HG03280 (cell line): ENCODE data around the gene HOXB13.

Experiments used
- ATAC-seq: cut with Tn5 transposase; IDR thresholded peaks from one replicate; pipeline ENCODE4 v1.9.1; 2021; ENCODE audit warnings: mild to moderate bottlenecking, moderate library complexity; ENCODE audit not compliant: unreplicated experiment

HOXB13 gene

DNA sequence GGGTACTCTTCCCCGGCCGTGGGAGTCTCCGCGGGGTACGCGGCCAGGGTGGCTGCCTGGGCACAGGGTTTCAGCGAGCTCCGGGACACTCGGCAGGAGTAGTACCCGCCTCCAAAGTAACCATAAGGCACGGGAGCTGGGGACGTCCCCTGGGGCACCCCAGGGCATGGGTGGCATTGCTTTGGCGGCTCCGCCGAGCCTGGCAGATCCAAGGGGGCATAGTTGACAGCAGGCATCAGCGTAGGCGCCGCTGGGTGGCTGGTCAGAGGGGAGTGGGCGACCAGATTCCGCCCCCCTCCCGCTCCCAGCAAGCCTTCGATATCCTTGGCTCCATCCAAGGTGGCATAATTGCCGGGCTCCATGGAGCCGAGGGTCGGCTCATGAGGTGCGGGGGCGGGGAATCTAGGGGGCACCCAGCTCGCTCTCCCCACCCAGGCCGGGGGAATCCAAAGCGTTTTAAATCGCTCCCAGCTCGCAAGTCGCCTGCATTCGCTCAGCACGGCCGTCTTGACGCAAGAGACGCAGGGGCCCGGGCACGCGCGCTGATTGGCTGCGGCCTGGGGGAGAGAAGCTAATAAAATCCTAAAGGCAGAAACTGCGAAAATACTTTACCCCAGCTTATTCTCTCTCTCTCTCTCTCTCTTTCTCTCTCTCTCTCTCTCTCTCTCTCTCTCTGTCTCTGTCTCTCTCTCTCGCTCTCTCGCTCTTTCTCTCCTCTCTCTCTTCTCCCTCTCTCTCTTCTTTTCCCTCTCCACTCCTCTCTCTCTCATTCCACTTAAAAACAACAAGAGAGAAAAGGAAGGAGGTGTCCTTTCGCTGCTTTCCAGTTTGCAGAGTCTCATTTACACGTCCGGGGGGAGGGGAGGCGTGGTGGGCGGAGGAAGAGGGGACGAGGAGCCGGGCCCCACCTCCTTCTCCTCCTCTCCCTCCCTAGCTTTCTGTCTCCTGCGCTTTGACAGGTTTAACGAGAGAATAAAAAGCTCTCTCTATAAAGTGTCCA is at the start of gene HOXB13:
TSS of gene HOXB13 (minus strand) at position 519 of the 1,000 bp plus-strand sequence. CDS start at position 362, 157 bp downstream.
- ATAC-seq = no peak

DNA sequence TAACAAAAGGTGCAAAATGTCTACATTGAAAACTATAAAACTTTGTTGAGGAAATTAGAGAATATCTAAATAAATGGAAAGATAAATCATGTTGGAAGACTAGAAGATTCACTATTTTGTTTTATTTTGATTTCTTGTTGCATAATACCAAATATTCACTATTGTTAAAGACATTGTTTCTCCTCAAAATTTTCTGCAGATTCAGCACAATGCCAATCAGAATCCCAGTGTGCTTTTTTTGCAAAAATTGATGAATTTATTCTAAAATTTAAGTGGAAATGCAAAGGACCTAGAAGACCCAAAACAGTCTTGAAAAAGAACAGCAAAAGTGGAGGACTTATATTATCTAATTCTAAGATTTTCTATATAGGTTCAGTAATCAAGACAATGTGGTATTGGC is 48.1 kb upstream of the HOXB13 start:
- no peak for ATAC-seq

DNA sequence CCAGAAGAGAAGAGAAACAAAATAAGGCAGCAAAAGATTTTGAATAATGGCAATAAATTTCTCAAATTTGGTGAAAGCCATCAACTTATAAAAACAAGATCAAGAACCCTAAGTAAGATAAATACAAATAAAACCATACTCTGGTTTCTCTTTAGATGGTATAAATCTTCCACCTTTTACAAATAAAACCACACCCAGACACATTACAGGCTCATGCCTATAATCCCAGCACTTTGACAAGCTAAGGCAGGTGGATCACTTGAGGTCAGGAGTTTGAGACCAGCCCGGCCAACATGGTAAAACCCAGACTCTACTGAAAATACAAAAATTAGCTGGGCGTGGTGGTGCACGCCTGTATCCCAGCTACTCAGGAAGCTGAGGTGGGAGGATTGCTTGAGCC is 44.7 kb upstream of the HOXB13 start:
- no peak for ATAC-seq

DNA sequence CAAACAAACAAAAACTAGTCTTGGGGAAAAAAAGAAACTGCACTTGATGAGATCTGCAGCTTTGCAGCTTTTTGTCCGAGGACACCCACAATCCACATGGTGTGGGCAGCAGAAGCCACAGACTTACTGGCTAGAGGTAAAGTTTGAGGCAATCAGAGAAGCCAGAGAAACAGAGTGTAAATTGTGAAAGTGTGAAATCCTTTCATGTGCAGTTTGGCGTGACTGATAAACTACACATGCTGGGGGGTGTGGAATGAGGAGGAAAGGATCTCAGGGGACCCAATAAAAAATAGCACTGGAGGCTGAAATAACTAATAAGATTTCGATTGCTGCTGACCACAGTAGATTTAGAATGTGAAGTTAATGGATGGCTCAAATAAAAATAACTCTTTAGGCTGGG is 42.4 kb upstream of the HOXB13 start:
- no peak for ATAC-seq

DNA sequence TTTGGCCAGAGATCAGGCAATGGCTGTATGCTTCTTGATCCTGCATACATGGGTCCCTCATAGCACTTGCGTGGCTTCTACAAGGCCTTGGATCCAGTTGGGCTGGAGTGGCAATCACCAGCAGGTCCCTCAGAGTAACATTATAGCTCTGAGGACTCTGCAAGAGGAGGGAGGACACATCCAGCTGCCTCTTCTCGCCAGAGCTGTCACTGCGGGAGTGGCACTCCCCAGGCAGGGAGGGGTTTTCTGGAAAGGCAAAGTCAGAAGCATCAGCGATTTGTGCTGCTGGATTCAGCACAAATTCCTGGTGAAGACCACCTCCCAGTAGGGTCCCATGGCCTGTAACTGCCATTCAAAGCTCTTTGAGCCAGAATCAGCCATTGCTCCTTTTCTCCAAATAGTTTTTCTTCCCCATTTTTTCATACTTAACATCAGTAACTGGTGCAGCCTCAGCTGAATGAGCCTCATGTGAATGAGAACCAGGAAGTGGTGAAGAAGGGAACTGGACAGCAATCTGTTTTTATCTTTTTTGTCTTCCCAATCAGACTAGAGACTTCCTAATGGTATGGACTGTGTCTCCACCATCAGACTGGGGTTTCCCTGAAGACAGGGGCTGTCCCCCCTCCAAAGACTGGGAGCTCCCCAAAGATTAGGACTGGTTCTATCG is 40.6 kb upstream of the HOXB13 start:
- no peak for ATAC-seq

DNA sequence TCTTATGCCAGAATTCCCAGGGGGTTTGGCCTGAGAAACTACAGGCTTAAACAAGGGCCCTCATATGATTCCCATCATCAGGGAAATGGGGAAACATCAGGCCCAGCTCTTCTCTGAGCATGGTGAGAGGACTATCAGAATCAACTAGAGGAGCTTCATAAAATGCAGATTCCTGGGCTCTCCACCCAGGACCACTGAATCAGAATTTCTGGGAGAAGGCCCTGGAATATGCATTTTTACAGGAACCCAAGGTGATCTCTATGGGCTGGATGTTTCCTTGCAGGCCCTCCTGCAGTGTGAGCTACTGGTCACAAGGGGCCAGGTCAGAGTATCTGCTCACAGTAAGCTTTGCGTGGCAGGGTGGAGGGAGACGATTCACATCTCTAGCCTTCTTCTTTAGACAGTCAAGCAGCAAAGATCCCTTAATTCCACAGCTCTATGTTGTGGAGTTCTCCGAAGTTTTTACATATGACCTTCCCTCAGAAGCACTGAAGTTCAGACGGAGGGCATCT is 38.8 kb upstream of the HOXB13 start:
- no peak for ATAC-seq

DNA sequence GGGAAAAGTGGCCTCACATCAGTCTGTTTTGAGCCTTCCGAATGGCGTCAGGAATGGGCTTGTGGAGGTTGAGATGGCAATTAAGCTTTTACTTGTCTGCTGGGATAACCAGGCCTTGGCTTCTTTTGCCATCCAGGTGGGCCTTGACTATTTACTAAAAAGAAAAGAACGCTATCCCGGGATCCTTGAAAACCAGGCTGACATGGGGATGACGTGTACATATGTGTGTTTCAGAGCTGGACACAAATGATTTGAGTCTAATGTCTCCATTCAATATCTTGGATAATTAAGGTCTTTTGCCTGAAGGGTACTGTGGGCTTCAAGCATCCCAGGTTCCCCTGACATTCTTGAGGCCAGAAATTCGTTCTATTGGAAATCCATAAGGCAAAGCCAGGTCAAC is 32.6 kb upstream of the HOXB13 start:
- ATAC-seq = no peak

DNA sequence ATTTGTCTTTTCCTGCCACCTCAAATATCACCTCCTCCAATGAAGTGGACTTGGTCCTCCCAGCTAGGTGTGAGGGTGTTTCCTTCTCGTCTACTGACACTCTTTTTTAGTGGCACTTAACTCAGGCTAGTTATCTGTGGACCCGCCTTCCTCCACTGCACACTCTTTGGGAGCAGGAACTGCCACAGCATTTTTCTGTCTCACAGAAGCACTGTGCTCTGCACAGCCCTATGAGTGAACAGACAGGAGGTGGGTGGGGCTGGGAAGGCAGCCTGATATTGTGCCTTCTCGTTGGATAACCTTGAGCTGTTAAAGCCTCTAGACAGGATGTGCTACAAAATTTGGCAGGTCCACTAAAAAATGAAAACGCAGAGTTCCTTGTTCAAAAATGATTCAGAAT is 31.9 kb upstream of the HOXB13 start:
- ATAC-seq = no peak

DNA sequence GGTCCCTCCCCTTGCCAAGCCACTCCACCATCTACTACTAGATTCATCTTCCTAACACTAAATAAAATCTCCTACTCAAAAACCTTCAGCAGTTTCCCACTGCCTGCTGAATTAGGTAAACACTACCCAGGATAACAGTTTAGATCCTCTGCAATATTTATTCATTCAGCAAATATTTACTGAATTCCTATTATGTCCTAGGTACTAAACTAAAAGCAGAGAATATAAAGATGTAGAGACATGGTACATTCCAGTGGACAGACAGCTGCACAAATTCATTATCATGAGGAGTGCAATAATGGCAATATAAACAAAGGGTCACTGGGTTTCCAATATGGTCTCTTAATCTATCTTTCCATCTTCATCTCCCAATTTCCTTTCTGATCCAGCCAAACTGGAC is 30.7 kb upstream of the HOXB13 start:
- ATAC-seq = no peak

DNA sequence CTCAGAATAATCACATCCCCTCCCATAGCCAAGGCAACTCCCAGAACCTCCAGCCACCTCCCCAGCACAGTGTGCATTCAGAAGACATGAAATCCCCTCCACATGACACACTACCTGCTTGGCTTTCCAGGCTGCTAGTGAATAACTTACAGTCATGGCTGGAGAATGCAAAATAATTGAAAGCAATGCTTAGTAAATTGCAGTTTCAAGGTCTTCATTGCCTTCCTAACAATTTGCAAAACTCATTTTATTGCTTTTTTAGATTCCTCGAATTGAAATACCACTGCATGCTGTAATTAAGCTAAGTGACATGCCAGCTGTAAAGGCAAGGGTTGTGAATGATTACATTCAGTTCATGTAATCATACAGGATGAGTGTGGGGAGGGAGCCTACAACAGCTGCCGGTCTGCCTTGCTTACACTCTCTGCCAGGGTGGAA is 29.0 kb upstream of the HOXB13 start:
- no peak for ATAC-seq

DNA sequence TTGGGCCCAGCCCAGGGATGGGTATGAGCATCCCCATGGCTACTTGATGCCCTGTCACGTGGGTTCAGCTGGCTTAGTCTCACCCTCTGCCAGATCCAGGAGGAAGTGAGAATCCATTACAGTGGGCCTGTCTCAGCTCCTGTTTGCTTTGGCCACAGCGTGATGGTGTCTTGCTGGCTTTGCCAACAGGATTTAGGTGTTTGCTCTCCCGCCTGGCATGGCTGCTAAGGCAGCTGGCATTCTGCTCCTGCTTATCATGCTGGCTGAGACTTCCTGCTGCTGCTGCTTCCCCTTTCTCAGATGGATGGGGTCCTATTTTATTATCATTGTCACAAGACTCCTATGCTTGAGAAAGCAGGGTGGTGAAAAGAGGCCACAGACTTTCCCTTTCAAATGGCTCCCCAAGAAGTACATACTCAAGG is 28.3 kb upstream of the HOXB13 start:
- no peak for ATAC-seq

DNA sequence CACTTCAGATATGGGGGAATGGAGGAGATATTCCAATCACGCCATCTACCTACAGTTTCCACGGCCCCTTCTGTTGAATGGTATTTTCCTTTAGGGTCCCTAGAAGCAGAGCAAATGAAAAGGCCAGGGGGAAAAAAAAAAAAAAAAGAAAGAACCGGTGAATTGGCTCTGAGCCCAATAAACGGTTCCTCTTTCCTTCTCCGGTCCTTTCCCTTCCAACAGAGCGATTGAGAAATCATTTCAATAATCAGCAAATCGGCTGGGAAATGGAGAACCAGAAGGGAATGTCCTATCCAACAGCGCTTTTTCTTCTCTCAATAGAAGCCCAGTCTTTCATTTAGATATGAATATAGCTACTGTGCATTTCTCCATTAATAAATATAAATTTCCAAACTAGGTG is 26.8 kb upstream of the HOXB13 start:
- no peak for ATAC-seq

DNA sequence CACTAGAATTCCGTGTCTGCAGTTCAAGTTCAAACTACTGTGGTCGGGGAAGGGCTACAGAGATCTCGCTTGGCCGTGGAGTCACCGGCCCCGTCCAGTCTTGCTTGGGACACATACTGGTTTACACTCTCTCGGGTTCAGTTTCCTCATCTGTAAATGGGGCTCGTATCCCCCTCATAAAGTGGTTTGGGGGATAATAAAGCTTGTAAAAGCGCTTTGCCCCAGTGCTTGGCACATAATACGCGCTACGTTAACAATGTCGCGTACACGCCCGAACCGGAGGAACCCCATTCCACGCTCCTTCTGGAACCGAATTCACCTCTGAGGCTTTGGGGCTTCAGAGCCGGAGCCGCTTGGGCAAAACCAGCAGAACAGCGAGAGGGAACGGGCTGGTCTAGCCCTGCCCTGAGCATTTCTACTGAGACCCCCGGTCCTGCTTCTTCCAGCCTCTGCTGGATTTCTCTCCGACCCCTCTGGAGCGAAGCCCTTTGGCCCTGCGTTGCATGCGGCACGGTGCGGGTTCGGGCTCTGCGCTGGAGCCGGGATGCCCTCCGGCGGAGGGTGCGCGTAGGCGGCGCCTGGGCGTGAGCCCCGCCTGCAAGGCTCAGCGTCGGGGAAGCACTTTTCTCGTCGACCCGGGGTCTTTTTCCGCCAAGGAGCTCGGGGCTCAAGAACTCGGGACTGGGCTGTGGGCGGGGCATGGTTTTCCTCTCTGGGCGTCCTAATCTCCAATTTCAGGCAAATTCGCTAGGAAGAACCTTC is 26.1 kb upstream of the HOXB13 start:
- no peak for ATAC-seq

DNA sequence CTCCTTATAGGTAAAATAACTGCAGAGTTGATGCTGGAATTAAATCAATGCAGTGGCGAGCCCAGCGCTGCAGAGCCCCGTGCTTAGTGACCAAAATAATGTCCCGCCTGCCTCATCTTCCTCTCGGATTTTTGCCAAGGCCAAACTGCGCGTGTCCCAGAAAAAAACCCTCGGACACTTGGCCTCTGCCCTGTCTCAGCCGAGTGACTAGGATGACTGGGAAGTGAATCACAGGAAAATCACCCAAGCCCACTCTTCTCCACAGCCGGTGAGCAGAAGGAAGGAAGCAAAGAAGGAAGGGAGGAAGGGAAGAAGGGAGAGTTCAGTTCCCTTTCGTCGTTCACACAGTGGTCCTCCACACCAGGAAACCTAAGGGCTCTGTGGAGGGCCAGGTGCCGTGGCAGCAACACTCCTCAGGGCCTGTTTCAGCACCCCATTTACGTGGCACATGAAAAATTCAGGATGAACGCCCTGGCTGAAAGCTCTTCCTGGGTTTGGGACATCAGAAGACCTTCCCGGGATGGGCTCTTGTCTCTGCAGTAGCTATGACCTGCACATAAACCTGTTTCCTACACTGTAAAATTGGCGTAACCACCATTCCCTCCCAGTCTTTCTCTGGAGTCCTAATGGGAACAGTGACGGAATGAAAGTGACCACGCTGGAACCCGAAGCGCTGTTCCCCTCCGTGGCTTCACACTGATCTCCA is 25.4 kb upstream of the HOXB13 start:
- no peak for ATAC-seq

DNA sequence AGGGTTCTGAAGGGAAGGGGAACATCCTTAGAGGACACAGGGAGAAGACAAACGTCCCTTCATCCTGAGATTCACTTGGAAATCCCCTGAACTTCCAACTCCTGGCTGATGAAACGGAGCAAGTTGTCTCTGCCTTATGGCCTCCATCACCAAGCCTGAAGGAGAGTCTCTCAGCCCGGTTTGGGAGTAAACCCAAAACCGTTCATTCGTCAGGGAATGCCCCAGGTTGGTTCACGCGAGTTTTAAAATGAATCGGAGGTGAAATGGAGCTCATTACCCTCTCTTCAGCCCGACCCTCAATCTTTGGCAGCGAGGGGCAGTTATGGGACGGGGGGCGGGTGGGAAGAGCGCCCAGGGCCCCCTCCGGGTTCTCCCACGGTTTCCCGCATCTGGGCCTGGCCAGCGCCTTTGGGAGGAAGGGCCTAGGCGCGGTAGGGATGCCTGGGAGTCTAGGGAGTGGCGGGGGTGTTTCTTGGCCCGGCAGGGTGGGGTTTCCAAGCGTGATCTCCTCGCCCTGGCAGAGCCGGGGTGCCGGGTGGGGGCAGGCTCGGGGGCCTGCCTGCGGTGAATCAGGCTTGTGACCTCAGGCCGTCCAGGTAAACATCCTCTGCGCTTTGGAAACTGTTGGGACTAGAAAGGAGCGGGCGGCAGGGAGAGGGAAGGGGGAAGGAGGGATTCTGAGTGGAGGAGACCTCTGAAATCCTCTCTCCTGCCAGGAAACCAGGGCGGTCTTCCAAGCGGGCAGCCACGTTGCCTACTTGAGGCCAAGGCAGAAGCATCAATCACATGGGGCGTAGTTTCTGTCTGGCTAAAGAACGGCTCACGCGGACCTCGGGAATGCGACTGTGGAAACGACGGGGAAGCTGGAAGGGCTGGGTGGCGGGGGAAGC is 24.1 kb upstream of the HOXB13 start:
- no peak for ATAC-seq

DNA sequence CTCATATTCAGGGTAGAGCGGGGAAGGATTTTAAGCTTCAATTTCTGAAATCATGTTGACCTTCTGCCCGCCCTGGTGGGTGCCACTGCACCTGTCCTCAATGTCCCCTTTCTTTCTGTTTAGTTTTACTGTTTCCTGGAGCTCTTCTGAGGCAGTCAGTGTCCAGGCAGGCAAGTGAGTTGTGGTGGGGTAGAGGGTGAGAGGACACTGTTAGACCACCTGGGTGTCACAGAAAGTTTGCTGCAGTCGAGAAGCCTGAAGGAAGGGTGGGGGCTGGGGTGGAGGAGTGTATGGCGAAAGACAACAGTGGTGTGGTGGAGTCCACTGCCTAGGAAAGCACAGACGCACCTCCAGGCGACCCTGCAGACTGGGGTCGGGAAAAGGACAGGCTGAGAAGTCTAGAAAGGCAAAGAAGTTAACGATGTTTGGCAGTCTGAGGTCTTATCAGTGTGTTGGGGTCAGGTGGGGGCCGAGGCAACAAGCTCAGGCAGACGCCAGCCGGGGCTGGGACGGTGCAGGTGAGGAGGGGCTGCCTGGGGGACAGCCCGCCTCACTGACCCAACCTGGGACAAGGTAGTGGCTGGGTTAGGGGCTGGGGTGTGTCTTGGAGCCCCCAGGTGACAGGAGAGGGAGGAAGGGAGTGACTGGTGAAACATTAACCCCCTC is 23.3 kb upstream of the HOXB13 start:
- no peak for ATAC-seq

DNA sequence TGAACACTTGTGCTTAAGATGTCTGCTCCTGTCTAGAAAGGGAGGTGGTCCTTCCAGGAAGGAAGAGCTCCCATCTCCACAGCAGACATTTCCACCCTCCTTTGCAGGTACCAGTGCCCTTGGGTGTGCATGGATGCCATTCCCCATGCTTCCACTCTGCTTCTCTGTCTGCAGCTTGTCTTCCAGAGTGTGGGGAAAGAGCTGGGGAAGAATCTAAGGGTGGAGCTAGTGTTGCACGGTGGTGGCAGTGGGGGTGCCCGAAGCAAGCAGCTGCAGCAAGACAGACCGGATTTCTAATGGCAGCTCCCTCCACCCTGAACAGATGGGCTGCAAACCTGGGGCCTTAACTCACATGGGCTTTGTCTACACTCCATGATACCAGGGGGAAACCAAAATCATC is 22.6 kb upstream of the HOXB13 start:
- no peak for ATAC-seq

DNA sequence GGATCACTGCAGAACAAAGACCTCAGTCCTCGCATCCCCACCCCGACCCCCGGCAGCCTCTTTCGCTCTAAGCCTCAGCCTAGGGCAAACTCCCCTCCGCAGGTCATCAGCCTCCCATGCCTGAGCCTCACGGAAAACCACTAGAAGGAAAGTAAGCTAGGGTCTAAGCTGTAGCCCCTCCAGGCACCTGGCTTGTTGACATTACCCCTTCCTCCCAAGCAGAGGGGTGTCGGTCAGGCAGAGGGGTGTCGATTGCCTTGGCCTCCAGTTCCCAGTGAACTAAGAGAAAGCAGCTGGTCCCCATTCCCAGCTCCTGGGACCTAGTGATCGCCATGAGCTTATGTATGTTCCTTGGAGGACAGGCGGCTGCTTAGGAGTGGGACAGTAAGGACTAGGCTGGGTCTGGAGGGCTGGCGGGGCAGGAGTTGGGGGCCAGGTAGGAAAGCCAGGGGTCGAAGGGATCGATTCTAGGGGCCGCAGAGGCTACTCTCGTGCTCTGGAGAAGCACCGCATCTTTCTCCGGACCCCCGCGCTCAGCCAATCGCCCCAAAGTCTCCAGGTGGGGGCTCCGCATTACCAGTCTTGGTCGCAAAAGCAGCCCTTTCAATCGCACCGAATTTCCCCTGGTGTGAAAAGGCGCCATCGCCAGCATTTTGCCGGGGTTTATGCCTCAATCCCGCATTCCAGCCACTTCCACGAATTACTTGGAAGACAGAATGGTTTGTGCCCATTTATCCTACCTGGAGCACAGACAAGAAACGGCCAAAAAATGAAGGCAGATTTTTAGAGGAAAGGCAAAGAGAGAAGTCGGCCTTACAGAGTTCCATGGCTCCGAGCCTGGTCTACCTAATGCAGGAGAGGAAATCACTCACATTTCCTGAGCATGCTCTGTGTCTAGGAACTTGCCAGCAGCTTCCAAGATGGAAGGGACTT is 21.3 kb upstream of the HOXB13 start:
- ATAC-seq = no peak
